ENCODE measurements around the gene GTF3C4.
"Not testable (repeated sequence)": the region's sequence is repeated elsewhere in the genome, so short reads cannot be mapped to it uniquely, and the experiment has no call there.

GRCh38 chr9:132718381-132718928 is 48.2 kb downstream of the GTF3C4 start:
- TF ChIP-seq CTCF (conservative IDR thresholded peaks at IDR 0.05 in 1 of 2, IDR thresholded peaks at IDR 0.05 in 1 of 2; ENCODE audit: low read depth in 1 of 2, low read length in 2 of 2); EZH2 (IDR thresholded peaks at IDR 0.05; ENCODE audit: low read length, missing control alignments): not testable (repeated sequence)
